Measurements from ENCODE around the gene CNNM4.
"Not testable (repeated sequence)": the region's sequence is repeated elsewhere in the genome, so short reads cannot be mapped to it uniquely, and the experiment has no call there.

CNNM4 gene

GRCh38 chr2:96795076-96795475 is 34.4 kb downstream of the CNNM4 start:
- no peak for DNase-seq

- not testable (repeated sequence) for DNase-seq
Observed at GRCh38 chr2:96796497-96796896, 35.8 kb downstream of the CNNM4 start.

- no peak for DNase-seq
Observed at GRCh38 chr2:96797066-96797625, 36.4 kb downstream of the CNNM4 start.

- DNase-seq = no peak
Observed at GRCh38 chr2:96798733-96799622, 38.3 kb downstream of the CNNM4 start.

GRCh38 chr2:96799623-96799935 is 38.9 kb downstream of the CNNM4 start:
- DNase-seq = no peak

- DNase-seq = no peak
Observed at GRCh38 chr2:96800061-96801004, 39.6 kb downstream of the CNNM4 start.

GRCh38 chr2:96801005-96801785 is 40.5 kb downstream of the CNNM4 start:
- DNase-seq = peak; percentile 36 to 75 (median 47)

GRCh38 chr2:96801786-96802595 is 41.3 kb downstream of the CNNM4 start:
- DNase-seq = peak in 2 of 5 experiments; percentile 33 to 72

GRCh38 chr2:96802721-96803120 is 42.0 kb downstream of the CNNM4 start:
- DNase-seq = no peak

GRCh38 chr2:96804986-96805385 is 44.3 kb downstream of the CNNM4 start:
- DNase-seq = no peak

GRCh38 chr2:96805946-96806345 is 45.2 kb downstream of the CNNM4 start:
- not testable (repeated sequence) for DNase-seq

GRCh38 chr2:96806468-96807126 is 45.9 kb downstream of the CNNM4 start:
- DNase-seq = peak in 2 of 5 experiments; percentile 73 to 76

GRCh38 chr2:96807127-96807471 is 46.4 kb downstream of the CNNM4 start:
- DNase-seq = no peak

GRCh38 chr2:96808176-96808837 is 47.6 kb downstream of the CNNM4 start:
- no peak for DNase-seq

GRCh38 chr2:96809216-96809882 is 48.6 kb downstream of the CNNM4 start:
- DNase-seq = no peak

- peak in 1 of 5 experiments; percentile 47 for DNase-seq
Observed at GRCh38 chr2:96809951-96810782, 49.5 kb downstream of the CNNM4 start.

- no peak for DNase-seq
Observed at GRCh38 chr2:96810783-96811192, 50.1 kb downstream of the CNNM4 start.

GRCh38 chr2:96811917-96812316 is 51.2 kb downstream of the CNNM4 start:
- DNase-seq = no peak

GRCh38 chr2:96813656-96814055 is 53.0 kb downstream of the CNNM4 start:
- no peak for DNase-seq
